Stimulated activated CD8-positive, alpha-beta memory T cell treated with anti-CD3 and anti-CD28 coated beads, Interleukin-7, amount 100 ng/mL, for 1 hour (primary cell): Measurements from ENCODE around the gene RAB27B.

ENCODE experiments used
- DNase-seq, 2 donors: peaks; one replicate each; pipeline ENCODE4 v3.0.0-alpha.2; 2020; ENCODE audit warnings: low read depth in 2 of 2

RAB27B gene

DNA sequence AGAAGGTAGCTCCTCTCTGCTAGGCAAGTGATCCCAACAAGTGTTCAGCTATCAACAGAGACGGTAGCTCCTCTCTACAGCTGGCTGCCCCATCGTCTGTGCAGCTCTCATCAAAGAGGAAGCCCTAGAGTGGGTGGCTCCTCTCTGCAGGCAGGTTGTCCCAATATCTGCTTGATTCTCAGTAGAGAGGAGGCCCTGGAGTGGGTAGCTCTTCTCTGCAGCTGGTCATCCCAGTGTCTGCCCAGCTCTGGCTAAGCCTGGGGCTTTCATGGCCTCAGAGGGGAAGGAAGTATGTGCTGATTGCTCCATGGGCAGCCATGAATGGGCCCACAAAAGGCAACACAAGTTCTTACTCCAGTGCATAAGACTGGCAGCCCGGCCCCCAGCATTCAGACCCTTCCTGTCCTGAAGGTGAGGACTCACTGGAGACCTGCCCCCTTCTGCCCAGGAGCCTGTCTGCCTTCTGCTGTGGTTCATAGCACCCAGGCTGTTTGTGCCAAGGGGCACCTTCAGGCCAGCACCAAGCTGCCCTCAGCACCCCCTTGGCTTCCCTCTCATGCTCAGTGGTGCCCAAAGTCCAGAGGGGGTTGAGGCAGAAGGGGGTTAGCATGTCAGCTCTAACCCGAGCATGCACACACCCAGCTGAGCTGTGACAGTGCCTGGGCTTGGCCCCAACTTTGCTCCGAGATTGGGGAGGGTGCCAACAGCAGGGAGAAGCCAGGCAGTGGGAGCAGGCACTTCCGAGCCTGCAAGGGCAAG lies 82.1 kb downstream of the RAB27B start:
- no peak for DNase-seq

DNA sequence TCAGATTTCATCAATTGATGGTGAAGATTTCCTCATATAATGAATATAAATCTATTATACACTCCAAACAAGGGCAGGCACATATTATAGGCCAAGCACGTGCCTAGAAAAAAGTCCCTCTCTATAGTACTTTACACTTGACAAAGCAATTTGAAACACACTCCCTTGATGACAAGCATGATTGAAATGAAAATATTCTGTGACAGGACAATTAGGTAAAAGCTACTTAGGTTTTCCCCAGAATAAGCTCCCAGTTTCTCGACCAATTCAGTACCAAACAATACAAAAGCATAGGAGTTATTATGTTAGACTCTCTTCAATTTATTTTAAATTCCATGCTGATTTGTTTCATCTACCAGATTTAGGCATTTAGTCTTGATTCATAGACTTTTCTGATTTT lies 83.3 kb downstream of the RAB27B start:
- DNase-seq, result no peak

DNA sequence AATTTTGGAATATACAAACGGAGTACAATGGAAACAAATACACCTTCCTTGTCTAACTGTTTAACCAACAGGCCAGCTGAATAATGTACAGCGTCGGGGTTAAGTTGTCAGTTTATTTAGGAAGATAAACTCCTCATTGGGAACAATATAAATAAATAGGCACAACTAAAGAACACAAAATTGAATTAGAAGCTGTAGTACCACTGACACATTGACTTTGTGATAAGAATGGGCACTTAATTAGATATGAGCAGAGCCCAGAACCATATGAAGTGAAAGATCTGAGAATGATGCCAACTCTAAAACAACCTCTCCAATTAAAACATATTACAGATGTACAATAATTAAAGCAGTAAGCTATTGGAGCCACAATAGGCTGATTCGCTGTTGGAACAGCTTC lies 86.5 kb downstream of the RAB27B start:
- DNase-seq, result no peak

DNA sequence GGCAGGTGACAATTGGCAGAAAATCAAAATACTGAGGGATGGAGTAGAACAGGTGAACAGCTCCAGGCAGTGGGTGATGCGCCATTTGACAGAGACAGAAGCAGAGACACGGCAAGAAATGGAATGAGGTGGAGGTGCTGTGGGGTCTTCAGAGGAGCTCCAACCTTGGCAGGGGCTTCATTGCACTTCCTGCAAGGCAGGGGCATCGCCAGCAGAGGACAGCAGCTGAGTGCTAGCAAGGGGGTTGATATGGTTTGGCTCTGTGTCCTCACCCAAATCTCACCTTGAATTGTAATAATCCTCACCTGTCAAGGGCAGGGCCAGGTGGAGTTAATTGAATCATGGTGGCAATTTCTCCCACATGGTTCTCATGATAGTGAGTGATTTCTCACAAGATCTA lies 88.2 kb downstream of the RAB27B start:
- no peak for DNase-seq

DNA sequence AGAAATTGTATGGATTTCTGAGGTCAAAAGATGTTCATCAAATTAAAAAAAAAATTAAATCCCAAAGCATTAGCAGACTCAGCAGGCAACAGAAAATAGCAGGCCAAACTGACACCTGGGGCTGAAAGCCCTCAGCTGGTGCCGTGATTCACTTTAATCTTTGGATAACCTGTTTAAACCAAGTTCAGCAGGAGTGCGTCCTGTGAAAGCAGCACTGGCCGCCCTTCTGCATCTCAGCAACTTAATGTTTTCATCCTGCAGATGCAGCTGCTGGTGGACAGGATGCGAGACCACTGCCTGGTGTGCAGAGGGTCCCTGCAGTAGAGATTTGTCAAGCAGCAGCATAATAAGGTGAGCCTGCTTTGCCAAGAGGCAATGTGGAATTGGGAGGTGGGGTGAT lies 89.8 kb downstream of the RAB27B start:
- DNase-seq, result no peak

DNA sequence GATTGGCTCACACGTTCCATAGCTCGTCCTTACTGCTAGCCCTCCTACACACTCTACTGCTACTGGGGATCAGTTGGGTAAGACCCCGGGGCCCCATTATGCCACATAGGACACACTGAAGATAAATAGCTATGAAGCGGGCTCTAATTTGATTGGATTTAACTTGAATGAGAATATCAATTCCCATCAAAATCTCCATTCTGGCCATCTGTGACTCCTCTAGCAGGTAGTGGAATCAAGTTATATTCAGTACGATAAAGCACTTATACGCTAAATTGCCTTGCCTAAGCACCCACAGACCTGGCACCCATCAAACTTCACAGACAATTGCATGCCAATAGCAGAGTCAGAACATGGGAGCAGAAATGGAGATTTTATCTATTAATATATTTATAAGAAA lies 91.1 kb downstream of the RAB27B start:
- DNase-seq, result no peak

DNA sequence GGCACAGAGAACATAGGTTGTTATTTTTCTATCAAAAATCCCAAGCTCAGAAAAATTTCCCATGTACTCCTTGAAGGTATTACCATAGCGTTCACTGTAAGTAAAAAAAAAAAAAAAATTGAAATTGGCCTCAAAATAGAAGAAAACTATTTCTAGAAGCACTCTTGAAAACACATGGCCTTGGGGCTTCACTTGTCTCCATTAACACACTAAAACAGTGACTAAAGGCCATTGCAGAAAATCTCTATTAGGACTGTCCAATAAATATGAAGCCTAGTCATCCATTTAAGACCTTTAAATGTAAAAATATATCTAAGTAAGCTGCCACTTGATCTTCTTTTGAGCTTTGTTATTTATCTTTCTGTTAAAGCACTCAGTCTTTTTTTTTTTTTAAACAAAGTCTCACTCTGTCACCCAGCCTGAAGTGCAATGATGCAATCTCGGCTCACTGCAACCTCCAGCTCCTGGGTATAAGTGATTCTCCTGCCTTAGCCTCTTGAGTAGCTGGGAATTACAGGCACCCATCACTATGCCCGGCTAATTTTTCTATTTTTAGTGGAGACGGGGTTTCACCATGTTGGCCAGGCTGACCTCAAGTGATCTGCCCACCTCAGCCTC lies 95.2 kb downstream of the RAB27B start:
- no peak for DNase-seq

DNA sequence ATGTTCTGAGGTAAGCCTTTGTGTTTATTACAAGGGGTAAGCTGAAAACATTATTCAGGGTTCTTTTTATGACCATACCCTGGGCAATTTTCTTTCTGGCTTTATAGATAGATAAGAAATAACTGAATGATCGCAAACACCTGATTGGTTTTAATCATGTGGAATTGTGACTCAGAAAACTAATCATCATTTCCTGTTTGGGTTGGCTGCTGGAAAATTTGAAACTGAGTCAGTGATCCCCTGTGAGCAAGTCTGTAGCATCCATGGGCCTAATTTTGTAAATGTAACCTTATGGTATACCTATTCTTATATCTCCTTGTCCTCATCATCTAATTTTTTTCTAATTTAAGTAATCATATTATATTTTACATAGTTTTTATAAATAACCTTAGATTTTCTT lies 96.7 kb downstream of the RAB27B start:
- no peak for DNase-seq

DNA sequence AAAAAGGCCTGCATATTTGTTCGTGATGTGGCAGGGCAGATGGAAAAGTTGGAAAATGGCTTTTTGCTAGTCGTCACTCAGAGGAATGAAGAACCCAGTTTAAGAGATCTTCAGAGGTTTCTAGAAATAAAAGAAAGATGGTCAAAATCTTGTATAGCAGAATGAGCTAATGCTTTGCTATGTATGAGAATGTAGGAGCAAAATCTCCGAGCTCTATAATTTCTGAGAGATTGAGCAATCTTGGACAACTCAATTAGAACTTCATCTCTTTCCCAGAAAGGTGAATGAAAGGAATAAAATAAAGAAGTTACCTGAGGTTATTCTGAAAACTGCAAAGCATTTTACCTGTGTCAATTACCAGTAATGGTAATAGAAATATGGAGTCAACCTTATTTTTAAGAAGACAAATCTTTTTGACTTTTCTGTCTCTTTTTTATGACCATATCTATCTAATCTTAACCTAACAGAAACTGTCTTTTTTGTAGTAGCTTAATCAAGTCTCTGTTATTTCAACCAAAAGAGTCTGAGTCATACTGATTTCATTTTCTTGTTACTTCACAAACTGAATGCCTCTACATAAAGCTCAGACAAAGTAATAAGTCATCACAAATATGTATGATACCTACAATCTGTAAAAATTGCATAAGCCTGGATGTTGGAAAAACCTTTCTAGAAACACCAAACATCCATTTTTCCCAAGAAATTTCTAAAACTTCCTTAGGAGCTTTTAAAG lies 98.5 kb downstream of the RAB27B start:
- DNase-seq, result no peak

DNA sequence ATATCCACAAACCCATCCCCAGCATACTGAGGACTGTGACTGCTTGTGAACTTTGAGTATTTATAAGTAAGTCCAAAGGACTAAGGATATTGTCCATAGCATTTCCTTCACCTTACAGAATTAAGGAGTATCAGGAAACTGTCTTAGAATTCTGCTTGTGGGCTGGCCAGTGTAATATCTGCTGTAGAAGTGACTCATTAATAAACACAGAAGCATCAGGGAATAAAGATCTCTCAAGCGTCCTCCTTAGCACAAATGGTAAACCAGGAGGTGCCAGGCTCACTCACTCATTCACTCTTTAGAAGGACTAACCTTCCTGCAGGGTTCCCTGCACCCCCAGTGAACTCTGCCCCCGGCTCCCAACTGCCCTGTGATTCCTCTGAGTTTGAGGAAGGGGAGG lies 100.0 kb downstream of the RAB27B start:
- no peak for DNase-seq

DNA sequence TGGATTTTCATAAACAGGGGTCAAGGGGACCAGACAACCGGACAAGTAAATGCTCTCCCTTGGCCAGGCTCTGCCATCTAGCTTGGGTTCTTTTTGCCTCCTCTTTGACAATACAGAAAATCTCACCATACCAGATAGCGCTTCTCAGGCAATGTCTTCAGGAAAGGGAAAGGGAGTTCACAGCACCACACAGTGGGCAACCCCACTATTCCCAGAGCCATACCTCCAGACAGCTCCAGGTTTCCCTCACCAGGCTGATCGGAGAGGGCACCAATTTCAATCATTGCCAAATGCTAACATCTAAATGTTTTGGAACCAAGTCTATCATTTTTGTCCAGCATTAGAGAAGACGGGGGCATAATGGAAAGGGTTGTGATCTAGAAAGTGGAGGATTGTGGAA lies 102.9 kb downstream of the RAB27B start:
- no peak for DNase-seq

DNA sequence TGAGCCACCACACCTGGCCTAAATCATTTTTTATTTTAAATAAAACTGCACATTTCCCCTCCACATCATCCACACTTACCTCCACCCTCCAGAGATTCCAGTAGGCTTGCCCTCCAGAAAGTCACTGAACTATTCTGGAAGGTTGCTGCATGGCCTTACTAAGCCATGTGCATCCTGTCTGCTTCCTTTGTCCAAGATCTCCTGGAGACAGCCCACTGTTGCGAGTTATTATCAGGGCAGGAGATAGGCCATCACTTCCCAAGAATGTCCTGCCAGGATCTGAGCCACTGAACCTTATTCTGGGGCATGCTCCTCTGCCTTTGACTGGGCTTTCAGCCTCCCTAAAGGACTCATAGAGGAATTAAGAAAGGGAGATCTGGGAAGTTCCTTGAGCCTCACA lies 104.2 kb downstream of the RAB27B start:
- DNase-seq, result no peak

DNA sequence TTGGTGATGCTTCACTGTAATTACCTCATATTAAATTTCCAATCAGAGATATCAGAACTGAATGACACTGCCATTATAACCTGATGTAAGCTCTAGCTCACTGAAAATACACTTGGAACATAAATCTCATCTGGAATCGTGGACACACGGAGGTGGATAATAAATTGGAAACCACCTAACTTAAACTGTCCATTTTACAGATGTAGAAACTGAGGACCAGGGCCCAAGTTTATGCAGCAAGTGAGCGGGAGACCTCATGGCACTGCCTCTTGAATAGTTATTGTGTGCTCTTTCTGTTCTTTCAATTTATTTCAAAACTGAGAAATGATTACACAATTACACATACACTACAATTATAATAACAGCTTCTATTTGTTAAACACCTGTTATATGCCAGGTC lies 110.2 kb downstream of the RAB27B start:
- DNase-seq, result no peak

DNA sequence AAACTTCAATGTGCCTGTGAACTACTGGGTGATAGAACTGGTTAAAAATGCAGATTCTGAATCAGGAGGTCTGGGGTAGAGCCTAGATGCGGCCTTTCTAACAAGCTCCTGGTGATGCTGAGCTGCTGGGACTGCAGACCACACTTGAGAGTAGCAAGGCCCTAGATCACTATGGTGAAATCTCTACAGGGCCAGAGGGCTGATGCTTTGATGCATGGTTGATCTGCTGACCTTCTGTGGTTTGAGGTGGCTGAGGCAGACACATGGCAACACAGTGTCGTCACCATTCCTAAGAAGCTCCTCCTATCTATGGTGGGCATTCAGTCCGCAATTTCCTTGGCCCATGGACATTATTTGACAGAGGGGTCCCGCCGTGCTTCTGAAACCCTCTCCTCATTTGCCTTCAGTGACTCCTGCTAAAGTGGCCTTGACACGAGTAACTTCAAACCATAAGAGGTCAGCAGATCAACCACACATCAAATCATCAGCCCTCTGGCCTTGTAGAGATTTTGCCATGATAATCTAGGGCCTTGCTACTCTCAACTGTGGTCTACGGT lies 111.2 kb downstream of the RAB27B start:
- no peak for DNase-seq

DNA sequence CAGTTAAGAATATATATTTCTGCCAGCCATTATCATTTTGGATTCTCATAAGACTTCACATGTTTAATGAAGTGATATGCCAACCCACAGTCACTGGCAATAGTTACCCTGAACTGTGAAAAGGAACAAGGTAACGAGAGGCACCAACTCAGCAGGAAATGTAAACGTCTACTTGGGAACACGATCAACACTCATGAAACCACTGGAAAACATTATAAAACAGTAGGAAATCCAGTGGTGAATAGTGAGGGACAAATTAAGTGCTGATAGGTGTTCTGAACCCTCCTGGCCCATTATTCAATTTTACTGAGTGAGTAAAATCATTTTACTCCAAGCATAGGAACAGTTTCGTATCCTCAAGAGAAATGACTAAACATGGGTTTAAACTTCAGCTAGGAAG lies 113.9 kb downstream of the RAB27B start:
- no peak for DNase-seq

DNA sequence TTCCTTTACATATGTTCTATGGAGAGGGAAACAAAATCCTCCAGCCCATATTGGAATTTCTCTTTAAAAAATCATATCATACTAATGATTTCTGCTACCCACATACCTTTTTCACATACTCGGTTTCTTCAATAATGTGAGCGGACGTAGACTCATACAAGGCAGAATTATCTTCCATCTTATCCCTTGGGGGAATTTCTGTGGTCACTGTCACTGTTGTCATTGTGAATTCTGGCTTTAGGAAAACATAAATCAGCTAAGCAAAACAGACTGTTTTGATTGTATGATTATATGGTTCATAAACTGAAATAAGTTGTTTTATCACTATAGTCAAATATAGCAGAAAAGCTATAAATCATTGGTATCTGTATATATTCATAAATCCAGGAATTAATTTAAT lies 114.3 kb downstream of the RAB27B start:
- no peak for DNase-seq
